HG02678 (cell line): ENCODE data around the gene SLC12A1.
A peak's percentile ranks its signal among the peaks of the same experiment; 100 is the strongest.

ENCODE experiments used
- ATAC-seq: cut with Tn5 transposase; IDR thresholded peaks from one replicate; pipeline ENCODE4 v1.9.1; 2021; ENCODE audit warnings: mild to moderate bottlenecking, moderate library complexity; ENCODE audit not compliant: unreplicated experiment

SLC12A1 gene

DNA sequence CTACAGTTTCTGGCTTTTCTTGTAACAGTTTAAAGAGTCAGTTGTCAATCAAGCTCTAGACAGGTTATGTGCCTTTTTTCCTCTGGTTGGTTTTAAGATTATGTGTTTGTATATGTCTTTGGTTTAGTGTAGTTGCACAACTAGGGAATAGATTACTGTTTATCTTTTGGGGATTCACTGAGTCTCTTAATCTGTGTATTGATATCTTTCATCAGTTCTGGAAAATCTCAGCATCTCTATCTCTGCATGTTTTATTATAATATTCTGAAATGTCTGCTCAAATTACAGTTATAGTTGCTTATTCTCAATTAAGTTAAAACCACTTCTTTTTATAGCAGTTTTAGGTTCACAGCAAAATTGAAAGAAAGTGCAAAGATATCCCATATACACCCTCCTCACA, 139.4 kb downstream of the SLC12A1 start:
- no peak for ATAC-seq

DNA sequence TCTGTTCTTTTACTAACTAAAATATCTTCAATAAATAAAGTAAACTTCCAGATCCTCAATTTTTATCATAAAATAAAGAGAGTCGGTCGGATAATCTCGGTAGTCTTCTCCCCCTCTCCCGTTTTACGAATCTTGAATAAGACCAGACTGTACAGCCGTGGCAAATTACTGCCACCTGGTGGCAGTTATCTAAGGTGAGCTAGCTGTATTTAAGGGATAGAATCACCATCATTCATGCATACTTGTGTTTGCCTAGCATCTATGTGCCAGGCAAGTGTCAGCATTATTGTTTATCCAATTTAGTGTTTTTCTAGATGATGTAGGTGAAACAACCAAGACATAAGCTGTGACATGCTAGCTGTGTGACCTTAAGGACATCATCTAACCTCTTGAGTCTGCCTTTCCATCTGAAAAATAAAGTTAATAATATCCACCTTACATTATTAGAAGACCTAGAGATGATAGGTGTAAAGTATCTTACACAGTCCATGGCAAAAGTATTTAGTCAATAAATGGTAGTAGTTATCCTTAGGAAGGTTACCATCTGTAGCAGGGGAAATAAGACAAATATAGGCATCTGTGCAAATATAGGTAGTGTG, 146.5 kb downstream of the SLC12A1 start:
- ATAC-seq: peak; percentile 82
